Activated T-helper 1 cell treated with anti-CD3 and anti-CD28 coated beads, Interleukin-2, amount 50 U/mL, for 16 hours (primary cell): ENCODE measurements around the gene ENTREP3.

Experiments used
- DNase-seq, 2 donors: peaks; one replicate each; pipeline ENCODE4 v3.0.0-alpha.2; 2020; ENCODE audit warnings: low read depth in 1 of 2, low spot score in 1 of 2

The ENTREP3 gene

GRCh38 chr1:155279268-155279667 lies 24.0 kb upstream of the ENTREP3 start:
- DNase-seq, result no peak

GRCh38 chr1:155278689-155279160 lies 23.4 kb upstream of the ENTREP3 start:
- no peak for DNase-seq

GRCh38 chr1:155277902-155278688 lies 22.8 kb upstream of the ENTREP3 start:
- DNase-seq, result peak; percentile 45 to 61

GRCh38 chr1:155277070-155277901 lies 22.0 kb upstream of the ENTREP3 start, which contains the start of gene HCN3:
TSS of gene HCN3 (plus strand) at chr1:155277463. CDS start at chr1:155277591, 128 bp downstream.
- peak; percentile 79 to 89 for DNase-seq

GRCh38 chr1:155273343-155274245 lies 18.3 kb upstream of the ENTREP3 start, which contains the start of gene CLK2:
TSS of gene CLK2 (minus strand) at chr1:155273504. CDS start at chr1:155270977, 2,527 bp downstream.
- peak; percentile 91 to 94 for DNase-seq

DNA sequence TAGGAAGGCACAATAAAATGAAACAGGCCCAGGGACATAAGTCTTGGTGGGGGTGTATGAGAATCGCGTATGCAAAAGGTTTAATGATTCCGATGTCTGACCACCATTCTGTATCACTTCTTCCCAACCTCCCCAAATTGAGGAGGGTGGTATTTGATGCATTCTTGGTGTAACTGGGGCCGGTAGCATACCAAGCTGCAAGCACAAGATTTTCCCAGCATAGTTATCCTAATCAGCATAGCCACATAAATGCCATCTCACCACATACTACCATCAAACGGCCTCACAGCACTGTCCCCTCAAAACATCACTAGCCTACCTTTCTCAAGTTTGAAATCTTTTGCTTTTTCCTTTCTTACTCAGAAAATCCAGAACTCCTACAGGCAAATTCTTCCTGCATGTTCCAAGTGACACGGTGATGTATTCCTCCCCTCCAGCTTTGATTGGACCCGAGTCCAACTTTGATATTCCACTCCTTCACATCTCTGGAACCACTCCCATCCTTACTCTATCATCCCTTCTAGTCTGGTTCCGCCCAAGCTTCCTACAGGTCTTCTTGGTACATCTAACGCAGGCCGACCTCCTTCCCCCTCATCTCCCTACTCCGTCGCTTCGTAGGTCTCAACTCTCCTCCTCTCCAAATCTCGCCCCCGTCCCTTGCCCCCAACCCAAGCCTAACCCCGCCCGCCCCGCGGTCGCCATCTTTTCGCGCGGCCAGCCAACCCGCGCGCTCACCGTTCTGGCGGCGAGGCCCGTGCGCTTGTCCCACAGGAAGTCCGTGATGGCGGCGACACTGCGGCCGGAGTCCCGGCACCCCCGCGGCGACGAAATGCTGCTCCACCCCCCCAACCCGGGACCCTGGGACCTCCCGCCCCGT lies 17.4 kb upstream of the ENTREP3 start:
- no peak for DNase-seq

DNA sequence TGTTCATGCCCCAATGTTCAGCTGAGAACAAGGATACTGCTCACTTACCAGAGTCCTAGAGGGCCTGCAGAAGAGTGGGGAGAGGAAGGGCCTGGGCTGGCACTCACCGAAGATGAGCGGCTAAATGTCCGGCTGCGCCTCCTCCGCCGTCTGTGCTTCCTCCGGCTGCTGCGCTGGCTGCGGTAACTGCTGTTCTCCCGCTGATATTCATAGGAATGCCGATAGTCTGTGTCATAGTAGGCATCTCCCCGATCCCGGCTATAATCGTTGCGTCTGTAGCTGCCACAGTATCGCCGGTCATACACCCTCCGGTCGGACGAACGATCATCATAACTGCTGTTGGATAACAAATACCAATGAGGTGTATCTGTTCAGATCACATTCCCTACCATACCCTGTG lies 14.1 kb upstream of the ENTREP3 start:
- DNase-seq, result no peak

DNA sequence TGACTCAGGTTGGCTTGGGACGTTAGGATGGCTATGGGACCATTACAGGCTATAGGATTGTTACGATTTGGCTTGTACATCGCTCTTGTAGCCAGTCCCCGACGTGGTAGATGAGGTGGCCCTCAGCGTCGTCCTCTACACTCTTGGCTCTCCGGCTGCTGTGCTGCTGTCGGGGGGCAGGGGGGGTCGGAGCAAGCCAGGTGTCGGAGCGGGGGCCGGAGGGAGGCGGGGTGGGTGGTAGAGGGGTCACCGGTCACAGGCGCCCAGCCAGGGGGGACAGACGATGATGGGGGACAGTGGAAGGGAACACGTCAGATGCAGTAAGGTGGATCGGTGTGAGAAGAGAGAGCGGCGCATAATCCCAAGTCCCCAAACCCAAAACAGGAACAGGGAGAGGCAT lies 13.3 kb upstream of the ENTREP3 start:
- DNase-seq, result no peak

DNA sequence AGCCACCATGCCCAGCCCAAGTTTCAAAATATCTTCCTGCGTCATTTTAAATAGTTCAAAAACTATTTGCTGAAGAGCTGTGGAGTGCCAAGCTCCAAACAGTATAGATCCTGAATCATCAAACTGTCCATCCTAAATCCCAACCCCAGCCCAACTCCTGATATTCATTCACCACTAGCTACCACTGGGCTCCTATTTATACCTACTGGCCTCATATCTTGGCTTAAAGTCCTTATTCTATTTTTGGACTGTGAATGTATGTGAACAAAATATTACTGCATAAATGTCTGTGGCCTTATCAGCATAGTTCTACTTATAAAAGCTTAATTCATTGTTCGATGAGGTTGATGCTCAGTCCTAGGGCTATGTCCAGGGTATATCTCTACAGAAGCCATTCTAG lies 12.1 kb upstream of the ENTREP3 start:
- no peak for DNase-seq

DNA sequence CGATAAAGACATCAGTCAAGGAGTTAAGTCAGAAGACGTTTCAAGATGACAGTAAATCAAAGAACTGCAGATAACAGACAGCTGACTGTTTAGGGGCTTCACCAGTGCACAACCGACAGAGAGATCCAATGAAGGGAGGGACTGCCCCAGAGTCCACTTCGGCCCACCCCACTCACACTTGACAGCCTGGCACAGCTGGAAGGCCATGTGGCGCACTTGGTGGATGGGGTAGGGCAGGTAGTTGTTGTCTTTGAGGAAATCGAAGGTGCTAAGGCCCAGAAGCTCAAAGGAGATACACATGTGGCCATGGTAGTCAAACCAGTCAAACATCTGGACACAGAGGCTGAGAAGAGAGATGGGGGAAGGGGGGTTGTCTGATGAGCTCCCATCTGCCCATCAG lies 11.3 kb upstream of the ENTREP3 start:
- DNase-seq, result no peak

GRCh38 chr1:155263067-155263466 lies 7.8 kb upstream of the ENTREP3 start:
- no peak for DNase-seq

GRCh38 chr1:155261852-155262673 lies 6.8 kb upstream of the ENTREP3 start, which contains the start of gene SCAMP3:
TSS of gene SCAMP3 (minus strand) at chr1:155262360. CDS start at chr1:155262151, 209 bp downstream.
- peak; percentile 67 to 76 for DNase-seq

DNA sequence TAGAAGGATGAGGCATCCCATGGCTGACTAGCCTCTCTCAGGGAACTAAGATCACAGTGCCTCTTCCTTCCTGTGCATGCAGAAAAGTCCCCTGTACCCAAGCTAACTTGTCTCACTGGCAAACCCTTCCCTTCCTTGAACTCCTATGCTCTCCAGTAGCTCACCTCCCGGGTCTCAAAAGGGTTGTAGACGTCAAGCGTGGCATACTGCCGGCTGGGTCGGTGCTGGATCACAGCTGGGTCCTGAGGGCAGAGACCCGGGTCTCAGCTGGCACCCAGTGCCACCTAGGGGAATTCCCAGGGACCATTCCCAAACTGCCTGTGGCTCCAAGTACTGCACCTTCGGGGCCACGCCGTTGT lies 6.2 kb upstream of the ENTREP3 start:
- no peak for DNase-seq

GRCh38 chr1:155260276-155260675 lies 5.0 kb upstream of the ENTREP3 start:
- no peak for DNase-seq

GRCh38 chr1:155256058-155256852 lies 972 bp upstream of the ENTREP3 start:
- no peak for DNase-seq

- DNase-seq, result no peak
Observed at GRCh38 chr1:155254714-155255242, 505 bp downstream of the ENTREP3 start.

DNA sequence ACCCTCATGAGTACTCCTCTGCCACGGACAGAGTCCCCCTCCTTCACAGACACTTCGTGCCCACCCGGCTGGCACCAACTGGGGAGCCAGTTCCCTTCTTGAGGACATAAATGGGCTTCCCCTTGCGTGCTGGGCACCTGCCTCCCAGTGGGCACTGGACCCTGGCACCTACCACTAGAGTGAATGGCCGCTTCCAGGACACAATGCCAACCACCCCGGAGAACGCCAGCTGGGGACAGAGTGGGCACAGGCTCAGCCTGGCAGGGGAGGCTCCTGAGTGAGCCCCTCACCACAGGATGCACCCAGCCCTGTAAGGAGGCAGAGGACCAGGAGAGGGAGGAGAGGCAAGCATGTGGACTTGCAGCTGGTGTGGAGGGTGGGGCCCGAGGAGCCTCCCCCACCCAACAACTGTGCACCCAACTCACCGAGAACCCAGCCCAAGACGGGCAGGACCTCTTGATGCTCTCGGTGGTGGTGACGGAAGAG lies 1.0 kb downstream of the ENTREP3 start:
- no peak for DNase-seq

DNA sequence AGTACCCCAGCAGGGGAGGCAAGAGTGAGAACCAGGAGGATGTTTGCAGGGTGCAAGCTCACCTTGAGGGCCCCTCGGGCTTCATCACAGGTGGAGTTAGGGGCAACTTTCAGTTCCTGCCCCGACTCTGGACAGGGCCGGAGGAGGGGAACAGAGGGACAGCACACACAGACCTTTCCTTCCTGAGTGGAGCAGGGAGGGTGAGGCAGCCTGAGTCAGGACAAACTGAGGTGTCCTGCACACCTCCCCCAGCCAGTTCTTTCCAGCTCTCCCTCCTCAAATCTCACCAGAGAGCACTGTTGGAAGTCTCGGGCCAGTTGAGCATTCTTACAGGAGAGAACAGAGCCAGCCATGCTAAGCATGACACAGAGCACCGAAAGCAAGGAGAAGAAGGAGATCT lies 1.5 kb downstream of the ENTREP3 start:
- DNase-seq, result no peak
